ENCODE results near the gene PADI6.

The PADI6 gene

GRCh38 chr1:17425806-17426600, 54.0 kb downstream of the PADI6 start:
- TF ChIP-seq CTCF (IDR thresholded peaks at IDR 0.05) = no peak

- no peak for TF ChIP-seq CTCF (IDR thresholded peaks at IDR 0.05)
Observed at GRCh38 chr1:17427696-17428660, 56.0 kb downstream of the PADI6 start.

GRCh38 chr1:17429183-17429582, 57.2 kb downstream of the PADI6 start:
- no peak for TF ChIP-seq CTCF (IDR thresholded peaks at IDR 0.05)

- no peak for TF ChIP-seq CTCF (IDR thresholded peaks at IDR 0.05)
Observed at GRCh38 chr1:17432412-17432811, 60.4 kb downstream of the PADI6 start.

GRCh38 chr1:17433261-17433660, 61.3 kb downstream of the PADI6 start:
- no peak for TF ChIP-seq CTCF (IDR thresholded peaks at IDR 0.05)

- TF ChIP-seq CTCF (IDR thresholded peaks at IDR 0.05) = no peak
Observed at GRCh38 chr1:17434016-17434415, 62.0 kb downstream of the PADI6 start.

- no peak for TF ChIP-seq CTCF (IDR thresholded peaks at IDR 0.05)
Observed at GRCh38 chr1:17434601-17435000, 62.6 kb downstream of the PADI6 start.

Data from LNCAP (cell line).